Ishikawa (cell line): ENCODE data around the gene HOXC10.

Source experiments
- FOXM1 ChIP-seq: IDR thresholded peaks from 2 replicates; pipeline ENCODE4 v1.6.1; 2012; ENCODE audit warnings: low read depth, borderline replicate concordance
- NFIC ChIP-seq: IDR thresholded peaks from 2 replicates; pipeline ENCODE4 v1.6.1; 2012
- REST ChIP-seq: IDR thresholded peaks from 2 replicates; pipeline ENCODE4 v1.6.1; 2012; ENCODE audit warnings: low read depth, mild to moderate bottlenecking
- USF1 ChIP-seq: IDR thresholded peaks from 2 replicates; pipeline ENCODE4 v1.6.1; 2012
- YY1 ChIP-seq: IDR thresholded peaks from 2 replicates; pipeline ENCODE4 v1.6.1; 2012; ENCODE audit warnings: low read depth
- ZBTB7A ChIP-seq: IDR thresholded peaks from 2 replicates; pipeline ENCODE4 v1.6.1; 2012; ENCODE audit warnings: low read depth
- TF ChIP-seq, protein P1 (sequence below): IDR thresholded peaks from 2 replicates; pipeline ENCODE4 v1.6.1; 2012

GRCh38 chr12:54034785-54035310 is 49.9 kb downstream of the HOXC10 start:
- no peak for TF ChIP-seq NFIC
- TF ChIP-seq, protein P1, sequence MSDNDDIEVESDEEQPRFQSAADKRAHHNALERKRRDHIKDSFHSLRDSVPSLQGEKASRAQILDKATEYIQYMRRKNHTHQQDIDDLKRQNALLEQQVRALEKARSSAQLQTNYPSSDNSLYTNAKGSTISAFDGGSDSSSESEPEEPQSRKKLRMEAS = no peak
- no peak for TF ChIP-seq ZBTB7A
- no peak for TF ChIP-seq YY1
- TF ChIP-seq REST = no peak
- TF ChIP-seq FOXM1 = no peak
- no peak for TF ChIP-seq USF1
